SK-N-SH treated with all-trans-retinoic acid at 6 μM for 48 hours (cell line): ENCODE data around the gene EPHA1.

Source experiments
- ARNTL ChIP-seq: fragments of 450-650 bp; formaldehyde crosslinking; IDR thresholded peaks from 2 replicates; pipeline ENCODE4 v1.5.0; 2020; ENCODE audit warnings: low read depth, mild to moderate bottlenecking, moderate library complexity, borderline replicate concordance
- BACH2 ChIP-seq: fragments of 250-450 bp; sonication (Bioruptor Pico); IDR thresholded peaks from 2 replicates; pipeline ENCODE4 v1.9.0; 2021; ENCODE audit warnings: mild to moderate bottlenecking, borderline replicate concordance
- CSDC2 ChIP-seq: fragments of 250-450 bp; sonication (Bioruptor Pico); IDR thresholded peaks from 2 replicates; pipeline ENCODE4 v1.5.0; 2020; ENCODE audit warnings: mild to moderate bottlenecking, moderate library complexity
- GLIS3 ChIP-seq: fragments of 250-450 bp; sonication (Bioruptor Pico); IDR thresholded peaks from 2 replicates; pipeline ENCODE4 v1.5.0; 2020; ENCODE audit warnings: mild to moderate bottlenecking, moderate library complexity
- OSR1 ChIP-seq: fragments of 250-450 bp; sonication (Bioruptor Pico); IDR thresholded peaks from 2 replicates; pipeline ENCODE4 v1.8.0; 2022; ENCODE audit warnings: moderate library complexity, mild to moderate bottlenecking, inconsistent platforms
- PPARA ChIP-seq: fragments of 250-450 bp; sonication (Bioruptor Pico); IDR thresholded peaks from 2 replicates; pipeline ENCODE4 v1.5.0; 2020; ENCODE audit warnings: mild to moderate bottlenecking, borderline replicate concordance
- RARB ChIP-seq: fragments of 250-450 bp; sonication (Bioruptor Pico); IDR thresholded peaks from 2 replicates; pipeline ENCODE4 v1.8.0; 2021; ENCODE audit warnings: mild to moderate bottlenecking, moderate library complexity
- SNAI2 ChIP-seq: fragments of 250-450 bp; sonication (Bioruptor Pico); IDR thresholded peaks from 2 replicates; pipeline ENCODE4 v1.5.0; 2020; ENCODE audit warnings: mild to moderate bottlenecking, moderate library complexity
- ZC3H10 ChIP-seq: fragments of 250-450 bp; sonication (Bioruptor Pico); IDR thresholded peaks from 2 replicates; pipeline ENCODE4 v1.5.1; 2021; ENCODE audit warnings: mild to moderate bottlenecking, moderate library complexity
- ZFP30 ChIP-seq: fragments of 450-650 bp; formaldehyde crosslinking; IDR thresholded peaks from 2 replicates; pipeline ENCODE4 v1.5.0; 2022; ENCODE audit warnings: mild to moderate bottlenecking, moderate library complexity
- ZNF8 ChIP-seq: fragments of 450-650 bp; formaldehyde crosslinking; IDR thresholded peaks from 2 replicates; pipeline ENCODE4 v1.5.0; 2020; ENCODE audit warnings: mild to moderate bottlenecking, moderate library complexity
- TF ChIP-seq, protein P1 (sequence below): fragments of 250-450 bp; sonication (Bioruptor Pico); IDR thresholded peaks from 2 replicates; pipeline ENCODE4 v1.8.0; 2020; ENCODE audit warnings: mild to moderate bottlenecking, moderate library complexity, borderline replicate concordance

DNA sequence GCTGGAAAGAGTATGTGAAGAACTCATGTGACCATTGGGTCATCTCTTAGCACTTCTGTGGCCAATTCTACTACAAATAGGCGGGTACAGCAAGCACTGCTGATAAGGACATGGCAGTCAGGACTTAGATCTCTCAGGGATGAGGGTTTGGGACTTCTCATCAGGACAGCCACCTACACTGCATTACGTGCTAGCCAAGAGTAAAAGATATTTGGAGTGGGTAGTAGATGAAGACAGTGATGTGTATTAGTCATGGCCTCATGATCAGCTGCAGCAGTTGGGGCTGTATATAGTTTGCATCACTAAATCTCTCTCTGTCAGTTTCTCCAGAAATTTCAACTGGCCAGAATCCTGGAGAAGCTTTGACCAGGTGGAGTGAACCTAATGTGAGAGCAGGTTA is 43.8 kb upstream of the EPHA1 start:
- TF ChIP-seq, protein P1, sequence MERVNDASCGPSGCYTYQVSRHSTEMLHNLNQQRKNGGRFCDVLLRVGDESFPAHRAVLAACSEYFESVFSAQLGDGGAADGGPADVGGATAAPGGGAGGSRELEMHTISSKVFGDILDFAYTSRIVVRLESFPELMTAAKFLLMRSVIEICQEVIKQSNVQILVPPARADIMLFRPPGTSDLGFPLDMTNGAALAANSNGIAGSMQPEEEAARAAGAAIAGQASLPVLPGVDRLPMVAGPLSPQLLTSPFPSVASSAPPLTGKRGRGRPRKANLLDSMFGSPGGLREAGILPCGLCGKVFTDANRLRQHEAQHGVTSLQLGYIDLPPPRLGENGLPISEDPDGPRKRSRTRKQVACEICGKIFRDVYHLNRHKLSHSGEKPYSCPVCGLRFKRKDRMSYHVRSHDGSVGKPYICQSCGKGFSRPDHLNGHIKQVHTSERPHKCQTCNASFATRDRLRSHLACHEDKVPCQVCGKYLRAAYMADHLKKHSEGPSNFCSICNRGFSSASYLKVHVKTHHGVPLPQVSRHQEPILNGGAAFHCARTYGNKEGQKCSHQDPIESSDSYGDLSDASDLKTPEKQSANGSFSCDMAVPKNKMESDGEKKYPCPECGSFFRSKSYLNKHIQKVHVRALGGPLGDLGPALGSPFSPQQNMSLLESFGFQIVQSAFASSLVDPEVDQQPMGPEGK (CRISPR knock-in tag) = no peak
- TF ChIP-seq ZFP30 (CRISPR knock-in tag) (no peak), BACH2 (CRISPR knock-in tag) (no peak), SNAI2 (CRISPR knock-in tag) (no peak), PPARA (CRISPR knock-in tag) (no peak), ARNTL (CRISPR knock-in tag) (no peak), GLIS3 (CRISPR knock-in tag) (no peak), OSR1 (CRISPR knock-in tag) (no peak), ZC3H10 (CRISPR knock-in tag) (no peak), RARB (CRISPR knock-in tag) (no peak), ZNF8 (CRISPR knock-in tag) (no peak), CSDC2 (CRISPR knock-in tag) (no peak)
